Activated CD8-positive, alpha-beta memory T cell treated with anti-CD3 and anti-CD28 coated beads, Interleukin-2, amount 50 U/mL, for 4 hours (primary cell): ENCODE data around the gene DOK6.

Experiments
- DNase-seq: peaks from one replicate; pipeline ENCODE4 v3.0.0-alpha.2; 2020

The DOK6 gene

DNA sequence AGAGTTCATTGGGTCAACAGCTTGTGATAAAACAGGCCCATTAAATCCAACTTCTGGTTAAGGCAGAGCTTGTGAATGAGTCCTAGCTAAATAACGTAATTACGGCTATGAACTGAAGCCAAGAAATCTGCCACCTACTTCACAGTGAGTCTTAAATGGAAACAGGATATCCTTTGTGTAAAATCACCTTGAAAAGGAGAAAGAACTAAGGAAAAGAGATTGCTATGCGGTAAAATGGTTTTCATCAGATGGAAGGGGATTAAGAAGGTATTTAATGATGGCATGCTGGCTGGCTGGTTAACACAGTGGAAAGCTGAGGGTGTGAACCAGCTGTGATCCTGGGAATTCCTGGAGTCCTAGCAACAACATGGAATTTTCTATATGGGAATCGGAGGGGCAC, 156.6 kb downstream of the DOK6 start:
- DNase-seq, result no peak

DNA sequence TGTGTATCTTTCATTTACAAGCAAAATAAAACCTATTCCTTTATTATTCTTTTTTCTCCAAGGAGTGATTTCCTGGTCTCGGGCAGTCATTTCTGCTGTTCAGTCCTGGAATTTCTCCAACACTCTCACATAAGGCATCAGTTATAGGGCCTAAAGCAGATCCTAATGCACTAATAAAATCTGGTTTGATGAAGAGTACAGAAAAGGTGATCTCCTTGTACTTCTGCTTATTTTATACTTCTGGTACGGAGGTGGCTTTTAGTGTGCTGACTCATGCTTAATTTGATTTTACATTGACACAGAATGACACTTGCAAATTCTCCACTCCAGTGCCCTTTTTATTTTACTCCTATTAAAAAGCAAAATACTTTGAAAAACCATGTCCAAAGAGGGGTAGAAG, 157.4 kb downstream of the DOK6 start:
- DNase-seq, result no peak

DNA sequence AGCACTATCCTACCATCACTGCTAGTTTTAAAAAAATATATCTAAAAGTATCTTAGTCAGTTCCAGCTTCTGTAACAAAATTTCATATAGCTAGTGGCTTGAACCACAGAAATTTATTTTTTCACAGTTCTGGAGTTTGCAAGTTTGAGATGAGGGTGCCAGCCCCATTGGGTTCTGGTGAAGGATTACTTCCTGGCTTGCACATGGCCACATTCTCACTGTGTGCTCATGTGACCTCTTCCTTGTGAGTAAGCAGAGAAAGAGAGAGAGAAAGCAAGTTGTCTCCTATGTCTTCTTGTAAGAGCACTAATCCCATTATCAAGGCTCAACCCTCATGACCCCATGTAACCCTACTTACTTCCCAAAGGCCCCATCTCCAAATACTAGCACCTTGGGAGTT, 158.9 kb downstream of the DOK6 start:
- no peak for DNase-seq

DNA sequence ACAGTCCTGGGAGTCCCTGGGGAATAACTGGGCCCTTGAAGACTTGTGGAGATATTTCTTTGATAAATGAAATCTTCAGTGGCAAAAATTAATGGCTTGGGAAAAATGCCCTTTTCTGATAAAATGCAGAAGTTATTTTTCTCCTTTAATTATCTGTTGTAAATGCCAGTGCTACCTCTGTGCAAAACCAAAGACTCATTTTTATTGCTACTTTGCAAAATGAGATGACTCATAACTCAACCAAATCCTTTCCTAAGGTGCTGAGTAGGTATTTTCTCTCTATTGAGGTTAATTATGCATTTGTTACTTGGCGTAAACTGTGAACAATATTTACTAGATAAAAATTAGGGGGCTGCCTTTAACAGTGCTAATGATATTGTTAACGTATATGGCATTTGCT, 163.9 kb downstream of the DOK6 start:
- DNase-seq, result no peak

DNA sequence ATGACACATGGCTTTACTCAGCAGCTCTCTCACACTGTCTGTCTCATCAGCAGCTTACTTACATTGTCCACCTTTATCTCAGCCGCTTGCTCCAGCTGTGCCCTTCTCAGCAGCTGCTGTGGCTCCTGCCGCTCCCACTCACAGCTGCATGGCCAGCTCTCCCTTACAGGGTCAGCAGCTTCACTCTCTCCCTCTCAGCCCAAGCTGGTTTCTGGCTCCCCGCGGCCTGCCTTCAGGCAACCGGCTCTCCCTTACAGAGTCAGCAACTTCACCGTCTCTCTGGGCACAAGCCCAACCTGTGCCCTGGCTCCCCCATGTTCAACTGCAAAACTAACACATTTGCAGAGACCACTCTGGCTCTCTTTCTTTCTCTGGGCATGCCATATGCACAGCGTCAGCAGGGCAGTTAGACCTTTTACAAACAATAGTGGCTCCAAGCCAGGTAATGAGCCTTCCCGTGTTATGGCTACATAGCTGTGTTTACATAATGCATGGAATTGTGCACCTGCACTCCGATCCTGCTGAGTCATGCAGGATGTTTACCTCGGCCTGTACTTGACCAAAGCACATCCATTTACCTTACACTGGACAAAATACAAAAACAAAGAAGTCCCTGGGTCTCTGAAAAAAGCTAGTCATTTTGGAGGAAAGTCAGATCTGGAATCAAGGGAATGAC, 167.3 kb downstream of the DOK6 start:
- no peak for DNase-seq

DNA sequence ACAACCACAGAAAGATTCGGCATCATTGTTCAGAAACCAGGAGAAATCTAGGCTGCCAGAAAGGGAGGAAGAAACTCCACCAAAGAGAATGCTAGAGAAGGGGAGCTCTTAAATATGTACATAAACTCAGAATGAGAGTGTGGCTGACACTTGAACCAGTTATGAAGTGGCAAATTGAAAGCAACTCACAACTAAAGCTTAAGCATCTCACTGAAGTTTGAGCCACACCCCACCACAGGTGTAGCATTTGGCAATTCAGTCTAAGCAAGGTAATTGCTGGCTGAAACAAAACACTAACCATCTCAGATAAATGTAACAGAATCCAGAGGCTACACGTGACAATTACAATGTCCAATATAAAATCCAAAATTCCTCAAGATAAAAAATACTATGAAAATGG, 168.4 kb downstream of the DOK6 start:
- no peak for DNase-seq

DNA sequence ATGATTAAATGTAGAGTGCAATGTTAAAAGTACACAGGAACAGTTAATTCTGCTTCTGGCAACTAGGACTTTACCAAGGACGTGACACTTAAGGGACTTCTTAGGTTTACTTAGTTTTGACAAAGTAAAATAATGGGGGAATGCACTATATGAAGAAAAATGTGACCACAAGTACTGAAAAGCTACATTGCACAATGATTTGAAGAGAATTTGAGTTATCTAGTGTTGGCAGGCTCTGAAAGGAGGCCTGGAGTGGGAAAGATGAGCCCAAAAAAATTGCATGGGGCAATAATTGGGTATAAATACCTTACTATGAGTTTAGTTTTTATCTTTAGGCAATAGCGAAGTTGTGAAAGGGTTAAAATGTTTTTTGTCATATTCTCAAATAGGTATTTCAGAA, 173.7 kb downstream of the DOK6 start:
- DNase-seq, result no peak

DNA sequence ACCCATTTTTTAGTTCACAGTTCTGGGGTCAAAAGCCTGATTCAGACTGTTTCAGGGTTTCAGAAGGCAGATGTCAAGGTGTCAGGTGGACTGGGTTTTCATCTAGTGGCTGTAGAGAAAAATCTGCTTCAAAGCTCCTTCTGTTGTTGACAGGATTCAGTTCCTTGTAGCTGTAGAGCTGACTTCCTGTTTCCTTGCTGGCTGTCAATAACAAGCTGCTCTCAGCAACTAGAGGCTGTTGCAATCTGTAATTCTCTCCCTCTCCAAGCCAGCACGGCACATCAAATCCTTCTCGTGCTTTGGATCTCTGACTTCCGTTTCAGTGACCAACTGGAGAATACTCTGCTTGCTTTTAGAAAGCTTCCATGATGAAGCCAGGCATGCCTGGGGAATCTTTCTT, 179.4 kb downstream of the DOK6 start:
- no peak for DNase-seq

DNA sequence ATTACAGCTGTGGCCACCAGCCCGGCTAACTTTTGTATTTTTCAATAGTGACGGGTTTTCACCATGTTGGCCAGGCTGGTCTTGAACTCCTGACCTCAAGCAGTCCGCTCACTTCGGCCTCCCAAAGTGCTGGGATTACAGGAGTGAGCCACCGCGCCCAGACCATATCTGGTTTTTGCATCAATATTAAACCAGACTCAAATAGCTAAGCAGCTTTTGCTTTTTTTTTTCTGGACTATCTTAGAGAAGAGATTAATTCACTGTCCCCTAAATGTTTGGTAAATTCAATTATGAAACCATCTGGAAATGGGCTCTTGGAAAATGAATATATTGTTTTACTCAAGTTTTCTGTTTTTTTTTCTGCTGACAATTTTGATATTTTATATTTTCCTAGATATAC, 183.7 kb downstream of the DOK6 start:
- no peak for DNase-seq

DNA sequence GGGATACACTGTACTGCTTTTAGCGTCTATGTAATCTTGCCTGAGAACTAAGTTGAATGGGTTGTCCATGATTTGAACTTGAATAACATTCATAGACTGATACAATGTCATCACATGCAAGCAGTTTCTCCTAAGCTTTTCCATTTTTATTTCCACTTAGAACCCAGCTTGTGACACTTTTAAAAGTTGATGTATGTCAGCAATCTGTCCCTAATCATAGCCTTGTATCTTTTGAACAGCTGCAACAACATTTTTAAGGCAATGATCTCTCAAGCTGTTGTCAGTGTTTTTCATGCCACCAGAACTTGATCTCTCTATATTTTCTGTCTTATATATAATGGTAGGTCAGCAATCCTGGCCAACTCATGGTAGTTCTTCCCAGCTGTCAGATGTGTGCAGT, 185.0 kb downstream of the DOK6 start:
- DNase-seq, result no peak

DNA sequence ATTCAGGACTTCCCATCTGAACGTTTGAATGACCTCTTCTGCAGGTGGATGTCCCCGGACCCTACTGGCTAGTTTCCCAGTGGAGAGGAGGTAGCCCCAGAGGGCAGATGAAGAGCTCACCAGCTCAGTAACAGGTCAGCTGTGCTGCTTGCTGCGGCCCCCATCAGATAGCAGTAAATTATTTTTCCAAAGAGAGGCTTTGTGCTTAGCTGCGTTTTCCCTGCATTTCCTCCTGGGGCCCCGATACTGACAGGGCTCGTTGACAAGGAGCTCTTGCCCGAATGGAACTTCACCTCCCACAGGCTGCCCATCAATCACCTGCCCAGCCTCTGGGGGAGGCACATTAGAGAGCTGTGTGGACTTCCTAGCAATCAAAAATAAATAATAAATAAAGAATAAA, 185.8 kb downstream of the DOK6 start:
- no peak for DNase-seq

DNA sequence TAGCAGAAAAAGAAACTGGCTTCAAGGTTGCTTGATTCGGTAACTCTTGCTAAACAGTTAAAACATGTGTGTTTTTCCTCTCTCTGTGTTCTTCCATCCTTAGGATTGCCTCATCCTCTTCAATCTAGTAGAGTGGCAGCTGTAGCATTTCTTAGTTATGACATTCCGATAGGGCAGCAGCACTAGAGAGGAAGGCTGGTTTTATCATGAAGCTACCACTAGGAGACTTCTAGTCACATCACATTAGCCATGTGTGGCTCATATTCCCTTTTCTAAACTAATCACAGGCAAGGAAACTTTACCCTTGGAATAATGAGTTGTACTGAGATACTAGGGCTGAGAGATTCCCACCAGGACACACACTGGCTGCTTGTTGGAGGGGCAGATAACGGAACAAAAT, 187.6 kb downstream of the DOK6 start:
- DNase-seq, result no peak

DNA sequence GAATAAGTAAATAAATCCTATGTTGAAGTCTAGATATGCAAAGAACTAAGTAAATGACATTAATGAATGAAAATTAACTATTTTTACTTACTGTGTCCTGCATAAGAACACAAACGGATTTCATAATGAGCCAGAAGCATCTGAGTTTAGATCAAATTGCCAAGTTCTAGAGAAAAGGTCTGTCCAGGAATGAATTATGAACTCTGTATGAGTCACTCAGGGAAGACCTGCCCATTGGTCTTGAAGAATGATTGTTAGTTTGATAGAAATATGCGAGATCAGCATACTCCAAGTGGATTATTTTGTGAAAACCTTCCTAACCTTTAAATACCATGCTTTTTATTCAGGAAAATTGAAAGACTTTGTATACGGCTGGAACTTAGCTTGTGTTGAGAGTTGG, 189.5 kb downstream of the DOK6 start:
- no peak for DNase-seq

DNA sequence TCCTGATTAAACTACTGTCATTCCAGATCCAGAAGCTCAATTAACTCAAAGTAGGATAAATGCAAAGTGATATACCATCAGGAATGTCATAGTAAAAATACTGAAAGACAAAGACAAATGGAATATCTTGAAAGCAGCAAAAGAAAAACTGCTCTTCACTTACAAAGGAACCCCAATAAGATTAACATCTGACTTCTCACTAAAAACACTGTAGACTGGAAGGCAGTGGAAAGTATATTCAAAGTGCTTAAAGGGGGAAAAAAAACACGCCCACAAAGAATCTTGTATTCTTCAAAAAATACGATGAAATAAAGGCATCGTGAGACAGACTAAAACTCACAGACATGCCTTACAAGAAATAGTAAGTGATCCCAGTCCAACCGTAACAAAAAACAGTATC, 195.7 kb downstream of the DOK6 start:
- DNase-seq, result no peak

DNA sequence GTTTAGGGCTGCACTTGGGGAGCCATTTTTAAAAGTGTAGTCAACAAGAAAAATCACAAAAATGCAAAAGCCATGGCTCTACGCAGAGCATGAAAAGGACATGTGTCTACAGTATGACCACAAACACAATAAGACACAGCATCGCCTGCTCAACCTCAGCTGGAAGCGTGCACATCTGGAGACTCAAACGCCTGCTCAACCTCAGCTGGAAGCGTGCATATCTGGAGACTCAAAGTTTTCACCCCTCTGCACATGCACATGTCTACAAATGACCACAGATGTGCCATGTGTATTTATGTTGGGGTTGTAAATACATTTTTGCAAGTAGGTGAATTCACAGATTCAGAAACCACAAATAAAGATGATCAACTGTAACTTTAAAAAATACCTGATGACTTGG, 196.9 kb downstream of the DOK6 start:
- DNase-seq, result no peak

DNA sequence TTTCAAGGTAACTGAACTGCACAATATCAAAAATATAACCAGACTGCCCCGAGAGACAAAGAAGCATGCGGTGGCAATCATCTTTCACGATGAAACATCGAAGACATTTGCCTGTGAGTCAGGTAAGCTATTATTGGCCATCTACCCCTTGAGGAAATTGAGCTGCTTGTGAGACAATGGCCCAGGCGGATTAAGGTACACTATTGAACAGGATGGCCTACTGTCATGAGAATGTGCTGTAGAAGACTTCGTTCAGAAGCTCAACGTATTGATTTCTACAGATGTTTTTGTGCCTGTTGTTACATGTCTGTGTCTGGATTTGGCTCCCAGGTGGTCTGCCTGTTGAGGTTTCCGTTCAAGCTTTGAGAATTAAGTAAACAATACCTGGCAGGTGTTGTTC, 198.7 kb downstream of the DOK6 start:
- no peak for DNase-seq

DNA sequence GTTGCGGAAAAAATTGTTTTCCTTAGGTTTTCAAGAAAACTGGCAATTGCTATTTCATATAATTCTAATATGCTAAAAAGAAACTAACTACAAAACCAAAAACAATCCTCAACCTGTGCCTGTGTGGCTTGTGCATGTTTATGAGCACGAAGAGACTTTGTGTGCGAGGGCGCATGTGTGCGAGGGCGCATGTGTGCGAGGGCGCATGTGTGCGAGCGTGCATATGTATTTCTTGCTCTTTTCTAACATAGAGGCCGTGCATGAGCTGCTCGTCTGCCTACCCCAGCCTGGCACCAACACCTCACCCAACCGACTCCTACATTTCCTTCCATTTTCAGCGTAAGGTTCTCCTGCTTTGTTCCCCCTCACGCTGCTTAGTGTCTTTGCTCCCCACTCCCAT, 211.6 kb downstream of the DOK6 start:
- DNase-seq, result no peak

DNA sequence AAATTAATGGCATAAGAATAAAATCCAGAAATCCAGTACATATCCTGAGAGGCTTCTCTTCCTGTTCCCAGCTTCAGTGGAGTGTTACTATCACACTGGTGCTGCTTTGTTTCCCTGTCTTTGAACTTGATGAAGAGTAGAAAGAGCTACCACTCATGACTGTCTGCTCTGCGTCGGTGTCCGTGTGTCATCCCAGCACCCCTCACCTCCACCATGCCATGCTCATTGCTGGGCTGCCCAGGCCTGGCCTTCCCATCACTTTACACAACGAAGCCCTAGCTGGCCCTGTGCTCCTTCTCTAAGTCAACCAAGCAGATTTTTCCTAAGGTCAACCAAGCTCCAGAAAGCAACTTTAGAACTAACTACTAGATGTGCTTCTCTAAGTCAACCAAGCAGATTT, 215.4 kb downstream of the DOK6 start:
- DNase-seq, result no peak

DNA sequence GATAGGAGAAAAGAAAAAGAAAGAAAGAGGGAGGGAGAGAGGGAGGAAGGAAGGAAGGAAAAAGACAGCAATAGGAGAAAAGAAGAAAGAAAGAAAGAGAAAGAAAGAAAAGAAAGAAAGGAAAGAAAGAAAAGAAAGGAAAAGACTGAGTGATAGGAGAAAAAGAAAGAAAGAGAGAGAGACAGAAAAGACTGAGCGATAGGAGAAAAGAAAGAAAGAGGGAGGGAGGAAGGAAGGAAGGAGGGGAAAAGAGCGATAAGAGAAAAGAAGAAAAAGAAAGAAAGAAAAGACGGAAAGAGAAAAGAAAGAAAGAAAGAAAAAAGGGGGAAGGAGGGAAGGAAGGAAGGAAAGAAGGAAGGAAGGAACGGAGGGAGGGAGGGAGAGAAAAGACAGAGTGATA, 216.7 kb downstream of the DOK6 start:
- DNase-seq, result no peak

DNA sequence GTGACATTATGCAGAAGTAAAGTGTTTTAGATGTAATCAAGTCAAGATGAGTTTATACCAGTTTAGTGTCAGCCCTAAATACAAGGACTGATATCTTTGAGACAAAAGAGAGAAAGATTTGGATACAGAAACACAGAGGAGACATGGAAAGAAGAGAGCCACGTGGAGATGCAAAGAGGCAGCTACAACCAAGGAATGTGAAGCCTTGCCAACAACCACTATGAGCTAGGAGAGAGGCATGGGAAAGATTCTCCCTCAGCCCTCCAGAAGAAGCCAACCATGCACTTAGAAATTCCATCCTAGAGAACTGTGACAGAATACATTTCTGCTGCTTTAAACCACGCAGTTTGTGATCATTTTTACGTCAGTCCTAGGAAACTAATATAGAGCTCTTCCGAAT, 217.2 kb downstream of the DOK6 start:
- no peak for DNase-seq

DNA sequence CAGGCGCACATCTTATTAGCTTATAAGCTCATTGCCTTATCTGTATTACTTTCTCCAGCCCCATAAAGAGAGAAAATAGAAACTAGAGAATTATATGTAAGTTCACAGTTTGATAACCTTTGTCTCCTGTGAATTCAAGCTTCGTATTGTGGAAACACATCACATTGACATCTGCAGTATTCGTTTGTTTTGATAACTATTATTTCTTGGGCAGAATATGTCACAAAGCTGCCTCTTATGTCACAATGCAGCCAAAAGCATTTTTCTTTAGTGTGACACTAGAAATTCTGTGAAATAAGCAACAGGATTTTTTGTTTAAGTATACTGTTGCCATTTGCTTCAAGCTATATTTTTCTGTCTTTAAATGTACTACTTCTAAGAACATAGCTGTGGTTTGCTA, 221.5 kb downstream of the DOK6 start:
- no peak for DNase-seq

DNA sequence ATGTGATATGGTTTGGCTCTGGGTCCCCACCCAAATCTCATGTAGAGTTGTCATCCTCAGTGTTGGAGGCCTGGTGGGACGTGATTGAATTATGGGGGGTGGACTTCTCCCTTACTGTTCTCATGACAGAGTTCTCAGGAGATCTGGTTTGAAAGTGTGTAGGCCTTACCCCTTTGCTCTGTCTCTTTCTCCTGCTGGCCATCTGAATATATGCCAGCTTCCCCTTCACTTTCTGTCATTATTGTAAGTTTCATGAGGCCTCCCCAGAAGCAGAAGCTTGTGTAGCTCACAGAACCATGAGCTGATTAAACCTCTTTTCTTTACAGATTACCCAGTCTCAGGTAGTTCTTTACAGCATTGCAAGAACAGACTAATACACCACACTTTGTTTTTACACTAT, 222.3 kb downstream of the DOK6 start:
- DNase-seq, result no peak

DNA sequence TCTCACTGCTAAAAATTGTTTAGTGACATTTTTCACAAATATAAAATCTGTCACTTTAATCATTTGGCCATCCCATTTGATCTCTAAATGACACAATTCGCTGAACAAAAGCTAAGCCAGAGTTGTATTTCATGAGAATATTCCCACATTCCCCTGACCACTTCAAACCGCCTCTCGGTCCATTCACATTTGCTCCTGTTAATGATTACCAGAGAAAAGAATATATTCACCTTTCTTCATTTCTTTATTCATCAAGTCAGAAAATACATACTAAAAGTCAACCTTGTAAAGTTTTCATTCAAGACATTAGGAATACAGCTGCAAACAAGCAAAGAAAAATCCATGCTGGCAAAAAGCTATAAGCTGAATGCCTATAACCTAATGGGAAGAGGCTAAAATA, 225.5 kb downstream of the DOK6 start:
- no peak for DNase-seq

DNA sequence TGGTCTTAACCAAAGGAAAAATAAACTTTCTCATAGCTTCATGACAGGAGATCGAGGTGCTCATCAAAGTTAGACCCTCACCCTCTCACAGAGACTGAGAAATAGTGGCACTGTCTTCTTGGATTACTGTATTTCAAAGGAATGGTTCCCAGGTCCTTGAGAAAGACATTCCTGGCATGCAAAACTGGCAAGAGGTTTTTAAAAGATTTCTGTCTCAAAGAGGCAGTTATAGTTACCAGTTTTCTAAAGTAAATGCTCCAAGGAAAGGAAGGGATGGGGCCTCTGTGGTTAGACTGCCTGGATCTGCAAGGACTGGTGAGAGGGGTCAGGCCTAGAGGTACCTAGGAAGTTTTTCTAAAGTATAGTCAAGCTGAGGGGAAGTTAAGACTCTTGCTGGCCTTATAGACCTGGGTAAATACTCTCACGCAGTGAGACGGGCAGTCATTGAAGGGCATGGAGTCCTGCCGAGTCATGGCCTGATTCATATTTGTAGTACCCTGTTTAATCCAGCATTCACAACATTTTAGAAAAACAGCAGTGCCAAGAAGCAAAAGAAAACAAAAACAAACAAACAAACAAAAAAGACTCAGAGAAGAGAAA, 226.1 kb downstream of the DOK6 start:
- DNase-seq, result no peak

DNA sequence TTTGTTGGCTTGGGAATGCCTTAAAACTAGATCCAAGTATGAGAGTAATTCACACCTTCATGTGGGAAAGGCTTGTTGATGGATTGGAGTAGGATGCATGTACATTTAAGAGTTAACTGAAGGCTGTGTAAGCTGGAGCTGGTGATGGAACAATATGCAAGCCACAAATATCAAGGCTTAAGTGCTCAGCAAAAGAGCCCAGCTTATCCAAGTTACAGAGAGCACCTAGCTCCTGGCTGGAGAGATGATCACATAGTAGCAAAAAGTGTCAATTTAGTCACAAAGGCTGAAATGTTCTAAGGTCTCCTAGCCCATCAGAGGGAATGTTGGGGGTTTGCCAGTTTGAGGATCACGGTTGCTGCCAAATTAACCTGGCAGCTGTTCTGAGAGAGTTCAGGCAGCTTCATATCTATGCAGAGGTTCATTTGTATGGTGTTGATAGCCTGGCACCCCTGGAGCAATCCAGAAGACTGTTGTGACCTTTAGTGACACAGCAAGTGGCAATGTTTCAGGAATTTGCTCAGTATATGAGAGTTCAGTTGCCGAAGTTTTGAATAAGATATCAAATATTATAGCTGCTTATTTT, 228.2 kb downstream of the DOK6 start:
- no peak for DNase-seq
